Subcutaneous adipose tissue (tissue), 4 donors: ENCODE measurements around the gene CMSS1. TPM values are rescaled to one million over a fixed set of nuclear protein-coding genes. Genes with fewer than 3 reads are reported as not detected.

Experiments used
- CTCF ChIP-seq: fragments of 450-650 bp; IDR thresholded peaks from one replicate; pipeline ENCODE4 v1.5.1; 2016; ENCODE audit warnings: low read depth, mild to moderate bottlenecking, control low read depth, antibody characterized with exemption, moderate library complexity
- total RNA-seq, 4 donors: library from RNA; depleted of rRNA; stranded (reverse); fragments of >200 nt; gene quantifications; one replicate each; pipeline ENCODE4 v1.1.0, GENCODE V29; 2016

The CMSS1 gene
- total RNA-seq, 4 donors from 2014 or later, result 9.9 to 32.1 (median 19.1) TPM

DNA sequence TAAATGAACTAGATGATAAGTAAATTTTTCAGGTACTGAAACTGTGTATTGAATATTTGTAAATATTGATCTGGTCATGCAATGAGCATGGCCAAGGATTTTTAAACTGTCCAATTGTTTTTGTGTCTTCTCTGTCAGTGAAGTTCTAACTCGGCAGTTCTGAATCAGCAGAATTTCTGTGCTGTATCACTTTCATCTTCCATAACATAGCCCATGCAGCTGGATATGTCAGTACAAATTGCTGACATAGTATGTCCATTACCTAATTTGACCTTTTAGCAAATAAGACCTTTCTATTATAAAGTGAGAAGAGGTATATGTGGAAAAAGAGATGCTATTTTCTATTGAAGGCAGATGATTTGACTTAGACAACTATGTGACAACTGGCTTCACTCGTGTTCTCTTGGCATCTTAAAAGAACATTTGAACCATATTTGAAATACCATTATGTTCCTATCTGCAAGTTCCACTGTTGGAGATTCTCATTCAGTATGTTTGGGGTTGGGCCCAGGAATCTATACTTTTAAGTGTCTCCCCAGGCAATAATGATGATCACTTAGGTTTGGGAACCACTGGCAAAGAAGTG lies 90.4 kb downstream of the CMSS1 start:
- no peak for TF ChIP-seq CTCF

- TF ChIP-seq CTCF, result no peak
These were observed 92.2 kb downstream of the CMSS1 start for GRCh38 chr3:99909714-99910495.

- no peak for TF ChIP-seq CTCF
These were observed 93.2 kb downstream of the CMSS1 start for GRCh38 chr3:99910752-99911290.

DNA sequence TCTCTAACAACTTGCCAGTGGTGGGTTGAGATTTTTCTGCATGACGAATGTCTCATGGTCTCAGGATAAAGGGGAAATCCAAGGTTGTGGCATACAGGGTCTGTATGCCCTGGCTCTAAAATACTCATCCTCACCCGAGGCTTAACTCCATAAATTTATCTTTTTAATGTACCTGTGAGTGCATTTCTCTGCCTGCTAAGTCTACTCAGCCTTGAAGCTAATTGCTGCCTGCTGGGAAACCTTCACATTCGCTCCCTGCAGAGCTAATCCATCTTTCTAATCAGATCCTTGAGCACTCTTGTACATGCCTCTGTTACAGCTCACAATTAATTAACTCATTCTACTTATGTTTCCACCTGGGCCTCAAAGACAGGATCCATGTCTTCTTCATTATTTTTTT lies 93.8 kb downstream of the CMSS1 start:
- no peak for TF ChIP-seq CTCF

DNA sequence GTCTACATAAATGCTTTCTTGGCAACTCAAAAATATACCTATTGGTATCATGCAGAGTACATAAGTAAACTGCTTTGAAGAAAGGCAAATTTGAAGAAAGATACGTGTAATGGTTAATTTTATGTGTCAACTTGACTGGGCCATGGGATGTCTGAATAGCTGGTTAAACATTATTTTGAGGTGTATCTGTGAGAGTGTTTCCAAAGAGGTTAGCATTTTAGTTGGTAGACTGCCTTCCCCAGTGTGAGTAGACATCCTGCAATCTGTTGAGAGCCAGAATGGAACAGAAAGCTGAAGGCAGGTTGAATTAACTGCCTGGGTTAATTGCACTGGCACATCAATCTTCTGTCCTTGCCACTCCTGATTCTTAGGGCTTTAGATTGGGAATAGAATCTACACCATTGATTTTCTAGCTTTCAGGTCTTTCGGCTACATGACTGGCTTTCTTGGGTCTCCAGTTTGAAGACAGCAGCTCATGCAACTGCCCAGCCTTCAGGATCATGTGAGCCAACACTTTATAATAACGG lies 98.3 kb downstream of the CMSS1 start:
- TF ChIP-seq CTCF, result no peak

GRCh38 chr3:99918715-99919114 lies 101.1 kb downstream of the CMSS1 start:
- no peak for TF ChIP-seq CTCF

GRCh38 chr3:99919694-99920093 lies 102.0 kb downstream of the CMSS1 start:
- TF ChIP-seq CTCF, result no peak
